CD4-positive, alpha-beta T cell treated with Interleukin-4 for 1 hour (primary cell): ENCODE data around the gene FAAP20.

Experiments
- DNase-seq, 2 donors: peaks; one replicate each; pipeline ENCODE4 v3.0.0-alpha.2; 2020 to 2022

The FAAP20 gene

DNA sequence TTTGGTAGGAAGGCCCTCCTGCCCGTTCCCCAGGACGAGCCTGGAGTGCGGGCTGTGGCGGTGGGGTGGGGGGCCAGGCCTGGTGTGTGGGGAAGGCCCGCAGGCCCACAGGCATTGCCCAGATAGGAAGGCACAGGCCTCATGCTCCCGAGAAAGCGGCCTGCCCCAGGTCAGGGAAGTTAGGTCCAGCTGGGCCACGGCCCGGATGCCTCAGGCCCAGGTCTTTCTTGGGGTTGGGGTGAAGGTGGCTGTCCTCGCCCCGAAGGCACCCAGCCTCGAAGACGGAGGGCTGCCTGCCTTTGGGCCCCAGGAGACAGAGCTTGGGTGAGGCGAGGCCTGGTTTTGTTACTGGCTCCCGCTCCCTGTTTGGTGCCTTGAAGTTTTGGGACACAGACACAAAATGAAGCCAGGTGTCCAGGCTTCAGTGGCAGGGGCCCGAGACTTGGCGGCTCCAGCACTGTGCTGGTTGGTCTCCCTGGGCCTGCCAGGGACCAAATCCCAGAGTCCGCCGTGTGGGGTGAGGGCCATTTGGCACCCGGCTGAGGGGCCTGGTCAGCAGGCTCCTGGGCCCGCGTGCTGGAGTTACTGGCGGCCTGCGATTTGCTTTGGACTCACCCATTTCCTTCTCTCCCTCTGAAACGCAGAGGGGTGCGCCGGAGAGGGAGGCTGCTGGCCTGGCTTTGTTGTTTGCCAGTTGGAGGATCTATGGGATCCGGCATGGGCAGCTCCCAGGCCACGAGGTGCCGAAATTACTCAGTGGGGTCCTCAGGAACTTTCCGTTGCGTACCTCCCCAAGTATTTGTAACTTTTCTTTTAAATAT lies 35.5 kb upstream of the FAAP20 start:
- DNase-seq, result no peak

- DNase-seq, result peak; percentile 55 to 66
Measured at GRCh38 chr1:2229037-2229864, 34.7 kb upstream of the FAAP20 start.

- DNase-seq, result no peak
Measured at GRCh38 chr1:2228694-2229036, 34.1 kb upstream of the FAAP20 start.

DNA sequence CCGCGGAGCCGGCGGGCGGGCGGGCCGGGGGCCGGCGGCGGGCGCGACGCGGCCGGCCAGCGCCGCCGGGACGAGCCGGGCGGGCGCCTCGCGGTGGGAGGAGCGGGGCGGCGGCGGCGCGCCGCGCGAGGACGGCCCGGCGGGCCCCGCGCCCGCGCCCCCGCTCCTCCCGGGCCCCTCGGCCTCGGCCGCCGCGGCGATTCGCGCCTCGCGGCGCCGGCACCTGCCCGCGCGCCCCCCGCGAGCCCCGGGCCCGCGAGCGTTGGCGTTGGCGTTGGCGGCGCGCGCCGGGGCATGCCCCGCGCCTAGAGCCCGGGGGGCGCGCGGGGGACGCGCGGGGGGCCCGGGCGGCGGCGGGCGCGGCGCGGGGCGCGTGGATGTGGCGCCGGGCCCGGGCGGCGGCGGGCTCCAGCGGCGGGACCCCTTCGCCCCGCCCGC lies 33.6 kb upstream of the FAAP20 start, which contains the start of gene SKI:
TSS of gene SKI (plus strand) at position 163 of the 438 bp plus-strand sequence. CDS start 448 bp downstream, outside the sequence.
- no peak for DNase-seq

DNA sequence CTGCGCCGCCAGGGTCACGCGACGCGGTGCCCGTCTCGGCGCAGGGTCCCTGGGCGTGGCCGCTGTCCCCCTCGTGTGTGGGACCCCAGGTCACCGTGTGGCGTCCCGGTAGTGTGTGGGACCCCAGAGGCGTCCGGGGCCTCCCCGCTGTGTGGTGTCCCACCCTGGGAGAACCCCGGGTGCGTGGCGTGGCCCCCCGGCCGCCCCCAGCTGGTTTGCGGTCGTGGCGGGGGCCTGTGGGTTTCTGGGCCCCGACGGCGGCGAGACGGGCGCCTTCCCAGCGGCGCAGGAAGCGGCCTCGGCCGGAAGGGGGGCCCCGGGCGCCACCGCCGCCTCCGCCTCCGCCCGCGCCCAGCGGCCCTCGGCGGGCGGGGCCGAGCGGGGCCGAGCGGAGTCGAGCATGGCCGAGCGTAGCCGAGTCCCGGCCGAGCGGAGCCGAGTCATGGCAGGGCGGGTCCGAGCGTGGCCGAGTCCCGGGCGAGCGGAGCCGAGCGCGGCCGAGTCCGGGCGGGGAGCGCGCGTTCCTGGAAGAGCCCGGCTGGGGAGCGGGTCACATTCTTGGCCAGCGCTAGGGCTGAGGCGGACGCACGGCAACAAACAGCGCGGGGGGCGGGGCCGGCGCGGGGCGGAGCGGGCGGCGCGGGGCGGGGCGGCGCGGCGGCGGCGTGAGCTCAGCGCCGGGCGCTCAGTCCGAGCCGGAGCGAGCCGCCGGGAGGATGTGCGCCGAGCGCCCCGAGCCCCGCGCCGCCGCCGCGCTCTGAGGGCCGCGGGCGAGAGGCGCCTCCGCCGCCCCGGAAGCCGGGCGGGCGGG lies 33.0 kb upstream of the FAAP20 start:
- DNase-seq, result peak; percentile 96

GRCh38 chr1:2226525-2227345 lies 32.2 kb upstream of the FAAP20 start:
- DNase-seq, result no peak

DNA sequence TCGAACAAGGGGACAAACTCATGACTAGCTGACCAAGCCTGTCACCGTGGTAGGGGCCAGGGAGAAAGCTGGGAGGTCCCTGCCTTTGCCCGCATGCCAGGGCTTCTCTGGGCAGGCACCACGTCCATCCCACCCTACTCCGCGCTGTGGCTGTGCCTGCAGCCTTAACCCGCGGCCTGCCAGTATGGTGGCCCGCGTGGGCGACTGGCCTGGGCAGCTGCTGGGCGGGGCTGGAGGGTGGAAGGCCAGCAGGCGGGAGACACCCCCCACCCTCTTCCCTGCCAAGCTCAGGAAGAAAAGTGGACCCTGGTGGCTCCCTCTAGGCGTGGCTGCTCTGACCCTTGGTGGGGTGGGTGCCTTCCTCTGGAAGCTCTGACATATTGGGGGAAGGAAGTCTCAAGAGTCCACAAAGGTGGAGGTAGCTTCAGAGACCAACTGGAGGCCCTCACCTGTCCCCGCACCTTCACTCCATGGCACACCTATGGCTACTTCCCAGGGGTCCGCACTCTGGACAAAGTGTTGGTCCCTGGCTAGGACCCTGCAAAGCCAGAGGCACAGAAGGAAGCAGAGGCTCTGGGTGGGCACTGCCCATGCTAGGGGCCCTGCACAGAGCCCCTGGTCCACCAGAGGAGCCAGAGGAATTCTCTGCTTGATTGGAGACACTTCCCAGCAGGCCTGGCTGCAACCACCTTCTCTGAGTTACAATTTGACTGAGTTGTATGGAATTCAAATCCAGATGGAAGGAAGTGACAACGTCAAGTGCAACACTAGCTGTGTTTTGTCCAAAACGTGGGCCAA lies 30.3 kb upstream of the FAAP20 start:
- DNase-seq, result no peak

DNA sequence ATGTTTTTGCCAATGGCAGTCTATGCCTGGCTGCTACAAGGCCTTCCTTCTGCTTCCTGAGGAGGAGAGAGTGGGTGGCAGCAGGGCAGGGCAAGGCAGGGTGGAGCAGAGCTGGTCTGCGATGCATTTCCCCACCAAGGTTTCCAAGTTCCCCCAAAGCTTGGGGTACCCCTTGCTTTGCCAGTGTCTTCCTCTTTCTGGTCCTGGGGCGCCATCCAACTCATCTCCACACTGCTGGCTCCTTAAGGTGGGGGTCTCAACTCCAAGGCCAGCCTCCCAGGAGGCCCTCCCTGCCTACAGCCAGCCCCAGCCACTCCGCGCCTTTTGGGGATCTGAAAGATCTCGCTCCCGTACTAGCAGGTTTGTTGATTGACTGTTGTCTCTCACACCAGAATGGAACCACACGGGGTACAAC lies 29.6 kb upstream of the FAAP20 start:
- no peak for DNase-seq

DNA sequence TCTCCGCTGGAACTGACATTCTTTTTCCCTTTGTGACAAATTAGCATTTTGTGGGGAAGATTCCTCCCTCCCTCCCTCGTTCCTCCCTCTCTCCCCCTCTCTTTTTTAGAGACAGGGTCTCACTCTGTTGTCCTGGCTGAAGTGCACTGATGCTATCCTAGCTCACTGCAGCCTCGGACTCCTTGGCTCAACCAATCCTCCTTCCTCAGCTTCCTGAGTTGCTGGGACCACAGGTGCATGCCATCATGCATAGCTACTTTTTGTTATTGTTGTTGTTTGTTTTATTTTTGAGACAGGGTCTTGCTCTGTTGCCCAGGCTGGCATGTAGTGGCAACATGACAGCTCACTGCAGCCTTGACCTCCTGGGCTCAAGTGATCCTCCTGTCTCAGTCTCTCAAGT lies 26.7 kb upstream of the FAAP20 start:
- DNase-seq, result no peak

GRCh38 chr1:2216767-2217058 lies 22.1 kb upstream of the FAAP20 start:
- no peak for DNase-seq

GRCh38 chr1:2215909-2216766 lies 21.6 kb upstream of the FAAP20 start:
- DNase-seq, result no peak

DNA sequence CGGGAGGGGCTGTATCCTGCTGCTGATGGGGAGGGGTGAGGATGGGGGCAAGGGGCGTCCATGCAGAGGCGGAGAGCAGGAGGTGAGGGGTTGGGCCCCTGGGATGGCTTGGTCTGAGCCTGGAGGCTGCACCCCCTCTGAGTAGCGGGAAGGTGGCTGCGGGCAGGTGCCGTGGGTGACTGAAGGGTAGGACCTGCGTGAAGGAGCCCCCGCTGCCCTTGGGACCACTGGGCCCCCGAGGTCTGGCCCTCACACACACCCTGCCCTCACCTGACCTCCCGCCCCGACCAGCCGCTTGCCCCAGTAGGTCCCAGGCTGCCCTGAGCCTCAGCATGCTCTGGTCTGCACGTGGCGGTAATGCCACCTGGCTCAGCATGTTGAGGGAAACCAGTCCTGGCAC lies 20.8 kb upstream of the FAAP20 start:
- no peak for DNase-seq

GRCh38 chr1:2214541-2215241 lies 20.1 kb upstream of the FAAP20 start:
- no peak for DNase-seq

GRCh38 chr1:2213576-2214505 lies 19.3 kb upstream of the FAAP20 start:
- DNase-seq, result no peak

- peak; percentile 79 to 87 for DNase-seq
Measured at GRCh38 chr1:2212532-2213491, 18.2 kb upstream of the FAAP20 start.

- DNase-seq, result no peak
Measured at GRCh38 chr1:2212274-2212531, 17.6 kb upstream of the FAAP20 start.

DNA sequence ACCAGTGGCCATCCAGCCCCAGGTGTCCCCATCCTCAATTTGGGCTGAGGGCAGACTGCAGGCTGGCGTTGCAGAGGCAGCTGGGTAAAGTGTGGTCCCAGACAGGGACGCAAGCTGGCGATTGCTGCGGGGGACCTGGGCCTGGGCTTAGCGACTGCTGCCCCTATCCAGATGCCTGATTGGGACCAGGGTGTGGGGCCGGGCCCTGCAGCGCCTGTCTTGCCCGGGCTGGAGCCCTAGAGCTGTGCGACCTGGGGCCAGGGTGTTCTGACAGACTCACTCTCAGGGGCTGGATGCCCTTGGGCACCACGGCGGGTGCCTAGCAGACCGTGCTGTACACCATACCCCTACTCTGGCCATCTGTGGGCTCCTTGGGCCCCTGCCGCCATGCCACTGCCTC lies 16.2 kb upstream of the FAAP20 start:
- no peak for DNase-seq
